A673 (cell line): ENCODE data around the gene SPDYE8. TPM values are rescaled to one million over a fixed set of nuclear protein-coding genes. Genes with fewer than 3 reads are reported as not detected.
A peak's percentile ranks its signal among the peaks of the same experiment; 100 is the strongest.
"Not testable (repeated sequence)": the region's sequence is repeated elsewhere in the genome, so short reads cannot be mapped to it uniquely, and the experiment has no call there.

Experiments
- Bru-seq: library from RNA; stranded (reverse); fragments of 400-500 nt; gene quantifications from one replicate; lab custom pipeline; 2021; lab: Mats Ljungman, UMichigan
- BruChase-seq, 2 experiments: library from RNA; stranded (reverse); fragments of 400-500 nt; gene quantifications; one replicate each; lab custom pipeline; 2021; lab: Mats Ljungman, UMichigan
- BruUV-seq: library from RNA; stranded (reverse); fragments of 400-500 nt; replicated peaks from 2 replicates; lab custom pipeline; 2021; lab: Mats Ljungman, UMichigan
- CTCF ChIA-PET: fragments of 300-600 bp; sonication (Branson Sonifier 250); formaldehyde crosslinking; loops from one replicate; lab custom pipeline; 2022; ENCODE audit warnings: antibody characterized with exemption; lab: Charles Lee
- POLR2A ChIA-PET: fragments of 300-600 bp; sonication (Branson Sonifier 250); formaldehyde crosslinking; loops from one replicate; lab custom pipeline; 2022; ENCODE audit warnings: antibody characterized with exemption; ENCODE audit not compliant: low non-redundant PET; lab: Charles Lee
- DNase-seq: peaks from one replicate; pipeline ENCODE4 v3.0.0-alpha.2; 2015; ENCODE audit warnings: low spot score
- H3K27ac ChIP-seq: fragments of 200-600 bp; sonication (generic); 2 replicates; pipeline ENCODE4 v1.5.1; 2016; ENCODE audit warnings: mixed run types, low read depth, mild to moderate bottlenecking, mixed read lengths, antibody characterized with exemption, low read length; ENCODE audit not compliant: poor library complexity, severe bottlenecking
- H3K27me3 ChIP-seq: fragments of 200-600 bp; sonication (generic); replicated peaks from 2 replicates; pipeline ENCODE4 v1.6.1; 2017; ENCODE audit warnings: mixed run types, low read depth, mild to moderate bottlenecking, mixed read lengths, antibody characterized with exemption, low read length; ENCODE audit not compliant: insufficient read depth, poor library complexity
- H3K36me3 ChIP-seq: fragments of 200-600 bp; sonication (generic); 2 replicates; pipeline ENCODE4 v1.6.1; 2016; ENCODE audit warnings: mixed run types, mild to moderate bottlenecking, mixed read lengths, antibody characterized with exemption, low read length; ENCODE audit not compliant: insufficient read depth, poor library complexity, severe bottlenecking
- H3K4me1 ChIP-seq: fragments of 200-600 bp; sonication (generic); 2 replicates; pipeline ENCODE4 v1.6.1; 2017; ENCODE audit warnings: mixed run types, mild to moderate bottlenecking, mixed read lengths, antibody characterized with exemption, low read length; ENCODE audit not compliant: insufficient read depth, poor library complexity, severe bottlenecking
- H3K4me3 ChIP-seq: fragments of 200-600 bp; sonication (generic); 2 replicates; pipeline ENCODE4 v1.5.1; 2016; ENCODE audit warnings: low read depth, mixed run types, mild to moderate bottlenecking, mixed read lengths, low read length; ENCODE audit not compliant: poor library complexity, severe bottlenecking
- H3K9me3 ChIP-seq: fragments of 200-600 bp; sonication (generic); 2 replicates; pipeline ENCODE4 v1.6.1; 2016; ENCODE audit warnings: mixed run types, low read depth, mild to moderate bottlenecking, mixed read lengths, antibody characterized with exemption, low read length; ENCODE audit not compliant: poor library complexity, severe bottlenecking
- intact Hi-C: fragments of 100-400 bp; cut with micrococcal nuclease; formaldehyde crosslinking; loops from one replicate; pipeline ENCODE4 v1.10.0; 2022; ENCODE audit not compliant: unreplicated experiment
- long read RNA-seq: library from polyadenylated mRNA; stranded (forward); transcript quantifications from one replicate; pipeline ENCODE4 v2.0.0, GENCODE V29; 2022
- total RNA-seq: library from RNA; stranded (reverse); gene quantifications from 2 replicates; pipeline ENCODE4 v1.2.3, GENCODE V29; 2021

SPDYE8 gene, protein sequence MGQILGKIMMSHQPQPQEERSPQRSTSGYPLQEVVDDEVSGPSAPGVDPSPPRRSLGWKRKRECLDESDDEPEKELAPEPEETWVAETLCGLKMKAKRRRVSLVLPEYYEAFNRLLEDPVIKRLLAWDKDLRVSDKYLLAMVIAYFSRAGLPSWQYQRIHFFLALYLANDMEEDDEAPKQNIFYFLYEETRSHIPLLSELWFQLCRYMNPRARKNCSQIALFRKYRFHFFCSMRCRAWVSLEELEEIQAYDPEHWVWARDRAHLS
- not detected in 2 replicates for total RNA-seq
- not detected for Bru-seq, nascent RNA
- not detected for BruChase-seq, experiment 1, labeled RNA remaining after a 2-hour chase
- not detected for BruChase-seq, experiment 2, labeled RNA remaining after a 6-hour chase
- long read RNA-seq = 0 reads

DNA sequence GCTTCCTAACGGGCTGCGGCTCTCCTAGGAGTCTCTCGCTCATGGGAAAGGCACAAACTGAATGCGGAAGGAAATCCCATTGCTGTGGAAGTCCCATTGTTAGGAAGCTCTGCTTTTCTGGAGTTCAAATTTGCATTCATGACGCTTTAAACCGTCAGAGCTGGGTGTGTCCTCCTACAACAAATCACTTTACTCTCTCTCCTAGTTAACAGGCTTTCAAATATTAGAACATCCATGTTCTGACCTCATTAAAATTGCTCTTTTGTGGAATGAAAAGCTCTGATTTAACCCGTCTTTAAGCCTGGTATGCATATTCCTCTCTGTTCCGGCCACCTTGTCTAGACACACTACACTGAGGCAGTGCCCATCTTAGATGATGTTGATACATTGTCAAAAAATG is at the start of gene SPDYE8:
TSS of gene SPDYE8 (minus strand) at position 101 of the 400 bp plus-strand sequence. CDS start 1,800 bp downstream, outside the sequence.
- H3K27ac ChIP-seq, DNase-seq, POLR2A ChIA-PET, H3K4me3 ChIP-seq, H3K27me3 ChIP-seq, H3K9me3 ChIP-seq, intact Hi-C loops, H3K36me3 ChIP-seq, H3K4me1 ChIP-seq, CTCF ChIA-PET, BruUV-seq: not testable (repeated sequence)

DNA sequence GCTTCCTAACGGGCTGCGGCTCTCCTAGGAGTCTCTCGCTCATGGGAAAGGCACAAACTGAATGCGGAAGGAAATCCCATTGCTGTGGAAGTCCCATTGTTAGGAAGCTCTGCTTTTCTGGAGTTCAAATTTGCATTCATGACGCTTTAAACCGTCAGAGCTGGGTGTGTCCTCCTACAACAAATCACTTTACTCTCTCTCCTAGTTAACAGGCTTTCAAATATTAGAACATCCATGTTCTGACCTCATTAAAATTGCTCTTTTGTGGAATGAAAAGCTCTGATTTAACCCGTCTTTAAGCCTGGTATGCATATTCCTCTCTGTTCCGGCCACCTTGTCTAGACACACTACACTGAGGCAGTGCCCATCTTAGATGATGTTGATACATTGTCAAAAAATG is 28.2 kb upstream of the SPDYE8 start, which contains the start of gene SPDYE11:
TSS of gene SPDYE11 (minus strand) at position 101 of the 400 bp plus-strand sequence. CDS start 1,800 bp downstream, outside the sequence.
- H3K36me3 ChIP-seq, H3K27ac ChIP-seq, intact Hi-C loops, DNase-seq, H3K4me3 ChIP-seq, CTCF ChIA-PET, H3K4me1 ChIP-seq, H3K27me3 ChIP-seq, POLR2A ChIA-PET, H3K9me3 ChIP-seq, BruUV-seq: not testable (repeated sequence)

DNA sequence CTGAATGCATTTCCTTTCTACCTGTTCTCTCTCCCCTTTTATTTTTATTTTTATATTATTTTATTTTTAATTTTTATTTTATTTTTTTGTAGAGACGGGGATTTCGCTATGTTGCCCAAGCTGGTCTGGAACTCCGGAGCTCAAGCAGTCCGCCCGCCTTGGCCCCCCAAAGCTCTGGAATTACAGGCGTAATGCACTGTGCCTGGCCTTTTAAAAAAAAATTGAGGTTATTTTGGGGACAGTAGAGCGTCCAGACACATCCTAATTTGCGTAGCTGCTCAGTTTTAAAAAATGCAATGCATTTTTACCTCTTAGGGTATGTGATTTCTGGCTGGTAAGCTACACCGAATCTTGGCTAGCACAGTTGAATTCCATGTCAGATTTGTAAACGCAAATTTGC is 23.1 kb downstream of the SPDYE8 start:
- H3K9me3 ChIP-seq, intact Hi-C loops, POLR2A ChIA-PET, H3K4me1 ChIP-seq, H3K27ac ChIP-seq, H3K36me3 ChIP-seq, BruUV-seq, CTCF ChIA-PET, H3K27me3 ChIP-seq: not testable (repeated sequence)
- H3K4me3 ChIP-seq = peak overlapping the region; percentile 32
- peak; percentile 0 for DNase-seq

DNA sequence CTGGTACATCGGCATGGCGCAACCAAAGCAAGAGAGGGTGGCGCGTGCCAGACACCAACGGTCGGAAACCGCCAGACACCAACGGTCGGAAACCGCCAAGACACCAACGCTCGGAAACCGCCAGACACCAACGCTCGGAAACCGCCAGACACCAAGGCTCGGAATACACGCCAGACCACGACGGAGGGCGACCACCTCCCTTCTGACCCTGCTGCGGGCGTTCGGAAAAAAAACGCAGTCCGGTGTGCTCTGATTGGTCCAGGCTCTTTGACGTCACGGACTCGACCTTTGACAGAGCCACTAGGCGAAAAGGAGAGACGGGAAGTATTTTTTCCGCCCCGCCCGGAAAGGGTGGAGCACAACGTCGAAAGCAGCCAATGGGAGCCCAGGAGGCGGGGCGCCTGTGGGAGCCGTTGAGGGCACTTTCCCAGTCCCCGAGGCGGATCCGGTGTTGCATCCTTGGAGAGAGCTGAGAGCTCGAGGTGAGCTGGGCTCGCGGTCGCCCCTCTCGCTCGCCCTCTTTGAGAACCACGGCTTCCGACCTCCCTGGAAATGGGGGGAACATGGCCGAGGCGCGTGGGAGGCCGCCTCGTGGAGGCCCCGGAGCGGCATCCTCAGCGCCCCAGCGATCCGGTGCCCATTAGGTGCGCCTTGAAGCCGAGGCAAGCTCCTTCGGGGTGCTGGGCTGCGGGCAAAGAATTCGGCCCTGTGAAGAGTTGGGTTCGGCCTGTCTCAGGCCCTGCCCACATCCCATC is 23.7 kb downstream of the SPDYE8 start:
- H3K9me3 ChIP-seq, H3K4me1 ChIP-seq, POLR2A ChIA-PET, H3K27me3 ChIP-seq, CTCF ChIA-PET, H3K36me3 ChIP-seq, DNase-seq, BruUV-seq, intact Hi-C loops: not testable (repeated sequence)
- Histone ChIP-seq H3K4me3 (peak overlapping the region; percentile 55), H3K27ac (peak overlapping the region; percentile 82)

DNA sequence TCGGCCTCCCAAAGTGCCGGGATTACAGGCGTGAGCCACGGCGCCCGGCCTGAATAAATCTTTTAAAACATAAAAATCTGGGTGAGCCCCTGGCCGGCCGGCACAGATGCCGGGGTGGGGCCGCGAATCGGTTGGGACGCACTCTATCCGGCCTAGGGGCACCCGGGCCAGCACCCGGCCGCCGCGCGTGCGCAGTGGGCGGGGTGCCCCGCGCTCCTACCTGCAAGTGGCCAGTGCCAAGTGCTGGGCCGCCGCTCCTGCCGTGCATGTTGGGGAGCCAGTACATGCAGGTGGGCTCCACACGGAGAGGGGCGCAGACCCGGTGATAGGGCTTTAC is 24.2 kb downstream of the SPDYE8 start:
- Histone ChIP-seq H3K27ac (peak overlapping the region; percentile 82), H3K4me3 (peak overlapping the region; percentile 55)
- CTCF ChIA-PET, DNase-seq, H3K9me3 ChIP-seq, H3K36me3 ChIP-seq, intact Hi-C loops, H3K27me3 ChIP-seq, H3K4me1 ChIP-seq, POLR2A ChIA-PET: not testable (repeated sequence)
- BruUV-seq = TSS peak; percentile 92

DNA sequence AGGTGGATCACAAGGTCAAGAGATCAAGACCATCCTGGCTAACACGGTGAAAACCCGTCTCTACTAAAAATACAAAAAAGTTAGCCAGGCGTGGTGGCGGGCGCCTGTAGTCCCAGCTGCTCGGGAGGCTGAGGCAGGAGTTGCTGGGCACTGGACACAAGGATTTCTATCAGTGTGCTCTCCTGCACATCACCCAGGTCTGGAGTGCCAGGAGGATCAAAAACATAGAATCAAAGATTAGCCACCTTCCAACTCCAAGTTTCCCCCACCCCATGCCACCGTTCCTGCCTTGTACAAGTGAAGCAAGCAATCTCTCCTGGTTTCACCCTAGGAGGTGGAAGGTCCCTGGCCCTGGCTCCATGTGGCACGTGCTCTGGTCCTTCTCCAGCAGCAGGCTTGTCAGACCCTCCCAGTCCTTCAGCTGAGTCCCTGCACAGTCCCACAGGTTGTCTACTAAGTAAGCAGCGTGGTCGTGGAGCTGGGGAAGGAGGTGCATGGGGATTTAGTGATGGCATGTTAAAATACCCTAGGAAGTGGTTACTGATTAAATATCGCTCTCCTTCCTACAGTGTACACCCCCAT is 31.6 kb downstream of the SPDYE8 start:
- intact Hi-C loops, H3K27me3 ChIP-seq, H3K36me3 ChIP-seq, H3K27ac ChIP-seq, CTCF ChIA-PET, DNase-seq, H3K4me1 ChIP-seq, POLR2A ChIA-PET, H3K9me3 ChIP-seq, H3K4me3 ChIP-seq: not testable (repeated sequence)
- BruUV-seq = TSS peak; percentile 12

DNA sequence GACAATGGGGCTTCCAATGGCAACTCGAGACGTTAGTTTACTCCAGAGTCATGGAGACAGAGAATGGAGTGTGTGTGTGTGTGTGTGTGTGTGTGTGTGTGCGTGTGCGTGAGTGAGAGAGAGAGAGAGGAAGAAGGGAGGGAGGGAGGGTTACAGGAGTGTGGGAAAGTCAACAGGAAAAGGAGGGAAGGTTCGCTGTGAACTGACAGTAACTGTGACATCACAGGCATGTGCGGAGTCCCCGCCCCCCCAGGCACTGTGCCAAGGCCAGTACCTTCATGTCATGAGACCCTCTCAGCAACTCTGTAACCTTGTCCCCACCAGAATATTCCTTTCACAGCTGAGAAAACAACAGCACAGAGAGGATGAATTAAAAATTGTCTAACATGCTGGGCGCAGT is 32.1 kb downstream of the SPDYE8 start:
- DNase-seq, H3K36me3 ChIP-seq, H3K27me3 ChIP-seq, POLR2A ChIA-PET, intact Hi-C loops, H3K9me3 ChIP-seq, H3K4me1 ChIP-seq, H3K4me3 ChIP-seq, H3K27ac ChIP-seq, CTCF ChIA-PET, BruUV-seq: not testable (repeated sequence)
